Glutamatergic neuron (in vitro differentiated cells): ENCODE measurements around the gene CCDC51. TPM values are rescaled to one million over a fixed set of nuclear protein-coding genes. Genes with fewer than 3 reads are reported as not detected.
A peak's percentile ranks its signal among the peaks of the same experiment; 100 is the strongest.

Source experiments
- DNase-seq: peaks from one replicate; pipeline ENCODE4 v3.0.0; 2022
- H3K27ac Mint-ChIP-seq: one replicate; pipeline ENCODE4 v1.8.0; 2020; ENCODE audit warnings: mild to moderate bottlenecking, mixed read lengths, inconsistent platforms; ENCODE audit not compliant: unreplicated experiment
- H3K27me3 Mint-ChIP-seq: one replicate; pipeline ENCODE4 v1.8.0; 2020; ENCODE audit warnings: mild to moderate bottlenecking, moderate library complexity, mixed read lengths, inconsistent platforms; ENCODE audit not compliant: unreplicated experiment
- H3K36me3 Mint-ChIP-seq: one replicate; pipeline ENCODE4 v1.8.0; 2020; ENCODE audit warnings: mild to moderate bottlenecking, mixed read lengths, inconsistent platforms; ENCODE audit not compliant: unreplicated experiment
- H3K4me1 Mint-ChIP-seq: one replicate; pipeline ENCODE4 v1.8.0; 2020; ENCODE audit warnings: mild to moderate bottlenecking, low read depth, mixed read lengths, inconsistent platforms; ENCODE audit not compliant: unreplicated experiment
- H3K4me3 Mint-ChIP-seq: one replicate; pipeline ENCODE4 v1.8.0; 2020; ENCODE audit warnings: mild to moderate bottlenecking, mixed read lengths, inconsistent platforms; ENCODE audit not compliant: unreplicated experiment
- H3K9me3 Mint-ChIP-seq: one replicate; pipeline ENCODE4 v1.8.0; 2020; ENCODE audit warnings: mild to moderate bottlenecking, moderate library complexity, mixed read lengths, inconsistent platforms; ENCODE audit not compliant: unreplicated experiment
- CTCF ChIP-seq: fragments of 200-600 bp; sonication (generic); IDR thresholded peaks from one replicate; pipeline ENCODE4 v1.5.0; 2021; ENCODE audit not compliant: partially characterized antibody, unreplicated experiment
- total RNA-seq: library from RNA; stranded (reverse); fragmentation: NEBNext Ultra II Directional; extraction: Animal tissue kit (Norgen Biotek cat#: 25700); gene quantifications from one replicate; pipeline ENCODE4 v1.2.1, GENCODE V29; 2021; ENCODE audit not compliant: unreplicated experiment

CCDC51 gene
- total RNA-seq, 1 donor from 2014 or later: 15.3 TPM

GRCh38 chr3:48437812-48438211 lies 2.1 kb downstream of the CCDC51 start:
- H3K4me3 Mint-ChIP-seq: no peak overlapping the region
- peaks cover 4% of the 10 kb centered on the region for H3K4me1 Mint-ChIP-seq
- TF ChIP-seq CTCF: no peak
- H3K27me3 Mint-ChIP-seq: no peaks in the 10 kb centered on the region
- H3K27ac Mint-ChIP-seq: no peak overlapping the region
- no peaks in the 10 kb centered on the region for H3K36me3 Mint-ChIP-seq
- peaks cover 8% of the 10 kb centered on the region for H3K9me3 Mint-ChIP-seq
- DNase-seq: no peak

- peaks cover 8% of the 10 kb centered on the region for H3K9me3 Mint-ChIP-seq
- no peak for DNase-seq
- H3K36me3 Mint-ChIP-seq: no peaks in the 10 kb centered on the region
- no peak overlapping the region for H3K4me3 Mint-ChIP-seq
- no peak for TF ChIP-seq CTCF
- H3K27me3 Mint-ChIP-seq: no peaks in the 10 kb centered on the region
- H3K27ac Mint-ChIP-seq: no peak overlapping the region
- H3K4me1 Mint-ChIP-seq: peaks cover 4% of the 10 kb centered on the region
Observed at GRCh38 chr3:48436855-48437254, 3.1 kb downstream of the CCDC51 start.

- Mint-ChIP-seq H3K4me1 (peaks cover 3% of the 10 kb centered on the region), H3K36me3 (no peaks in the 10 kb centered on the region), H3K9me3 (peaks cover 10% of the 10 kb centered on the region), H3K27ac (no peak overlapping the region), H3K4me3 (no peak overlapping the region), H3K27me3 (no peaks in the 10 kb centered on the region)
- no peak for TF ChIP-seq CTCF
- DNase-seq: no peak
Observed at GRCh38 chr3:48436477-48436787, 3.5 kb downstream of the CCDC51 start.

GRCh38 chr3:48435774-48436476 lies 4.0 kb downstream of the CCDC51 start:
- peak; percentile 89 for DNase-seq
- Mint-ChIP-seq H3K27me3 (peaks cover 2% of the 10 kb centered on the region), H3K4me1 (peaks cover 2% of the 10 kb centered on the region), H3K27ac (no peak overlapping the region), H3K4me3 (no peak overlapping the region), H3K36me3 (no peaks in the 10 kb centered on the region), H3K9me3 (peaks cover 10% of the 10 kb centered on the region)
- TF ChIP-seq CTCF: peak; percentile 96

GRCh38 chr3:48435223-48435595 lies 4.7 kb downstream of the CCDC51 start:
- Mint-ChIP-seq H3K27me3 (peaks cover 7% of the 10 kb centered on the region), H3K4me3 (no peak overlapping the region), H3K9me3 (peaks cover 10% of the 10 kb centered on the region), H3K27ac (no peak overlapping the region), H3K36me3 (no peaks in the 10 kb centered on the region), H3K4me1 (peaks cover 2% of the 10 kb centered on the region)
- no peak for DNase-seq
- no peak for TF ChIP-seq CTCF
